NK-92 treated with Interleukin-12 subunit alpha and Interleukin-12 subunit beta, amount 100 ng/mL, for 24 hours (cell line): ENCODE measurements around the gene JRKL.

Experiments used
- DNase-seq: peaks from one replicate; lab custom pipeline; 2025; lab: John Stamatoyannopoulos, UW

Gene JRKL

DNA sequence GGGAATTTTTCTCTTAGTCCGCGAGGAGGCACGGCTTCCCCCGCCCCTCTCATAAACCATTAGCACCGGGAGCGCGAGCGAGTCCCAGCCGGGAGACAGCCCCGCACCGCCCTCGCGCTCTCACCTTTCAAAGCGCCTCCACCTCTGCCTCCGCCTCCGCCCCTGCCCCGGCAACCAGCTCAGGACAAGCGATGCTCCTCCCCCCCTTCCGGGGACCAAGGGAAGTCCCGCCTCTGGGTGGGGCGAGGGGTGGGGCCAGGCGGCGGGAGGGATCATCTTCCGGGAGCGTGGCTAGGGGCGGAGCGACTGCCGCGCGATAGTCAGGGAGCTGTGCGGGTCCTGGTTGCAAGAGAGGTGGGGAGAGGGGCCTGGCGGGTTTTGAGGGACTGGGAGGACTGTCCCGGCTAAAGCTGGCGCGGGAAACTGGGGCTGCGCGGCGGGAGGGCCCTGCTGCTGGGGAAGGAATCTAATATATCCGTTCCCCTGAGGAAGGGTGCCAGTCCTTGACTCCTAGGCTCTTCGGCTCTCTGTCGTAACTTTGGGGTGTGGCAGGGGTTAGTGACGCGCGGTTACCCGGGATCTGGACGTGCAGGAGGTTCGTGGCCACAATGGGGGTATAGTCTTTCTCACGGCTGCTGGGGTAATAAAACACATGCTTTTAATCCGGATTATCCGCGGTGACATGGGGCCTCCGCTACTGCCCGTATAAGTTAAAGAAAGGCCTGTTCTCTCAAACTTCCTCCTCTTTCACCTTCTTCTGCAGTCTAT is at the start of gene JRKL, which contains the start of gene CCDC82:
Gene JRKL, plus strand, starts transcription at position 294 of the 768 bp plus-strand sequence. CDS start 637 bp downstream, outside the sequence.
Gene CCDC82, minus strand, starts transcription at position 193 of the 768 bp plus-strand sequence. CDS start 5,165 bp downstream, outside the sequence.
- DNase-seq = peak; percentile 94

DNA sequence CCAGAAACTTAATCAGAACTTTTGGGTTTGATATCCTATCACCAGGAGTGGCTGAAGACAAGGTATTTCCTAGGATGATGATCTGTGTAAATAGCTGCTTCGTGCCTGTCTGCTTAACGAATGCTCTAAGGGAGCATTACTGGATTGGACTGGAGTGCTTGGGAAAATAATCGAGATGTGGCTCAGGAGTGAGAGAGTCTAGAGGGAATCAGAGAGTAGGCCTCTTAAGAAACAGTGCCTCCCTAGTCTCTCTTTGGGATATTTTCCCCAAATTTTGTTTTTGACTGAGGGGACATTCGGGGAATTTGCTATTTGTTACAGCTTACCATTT is 49.3 kb upstream of the JRKL start:
- DNase-seq = no peak

DNA sequence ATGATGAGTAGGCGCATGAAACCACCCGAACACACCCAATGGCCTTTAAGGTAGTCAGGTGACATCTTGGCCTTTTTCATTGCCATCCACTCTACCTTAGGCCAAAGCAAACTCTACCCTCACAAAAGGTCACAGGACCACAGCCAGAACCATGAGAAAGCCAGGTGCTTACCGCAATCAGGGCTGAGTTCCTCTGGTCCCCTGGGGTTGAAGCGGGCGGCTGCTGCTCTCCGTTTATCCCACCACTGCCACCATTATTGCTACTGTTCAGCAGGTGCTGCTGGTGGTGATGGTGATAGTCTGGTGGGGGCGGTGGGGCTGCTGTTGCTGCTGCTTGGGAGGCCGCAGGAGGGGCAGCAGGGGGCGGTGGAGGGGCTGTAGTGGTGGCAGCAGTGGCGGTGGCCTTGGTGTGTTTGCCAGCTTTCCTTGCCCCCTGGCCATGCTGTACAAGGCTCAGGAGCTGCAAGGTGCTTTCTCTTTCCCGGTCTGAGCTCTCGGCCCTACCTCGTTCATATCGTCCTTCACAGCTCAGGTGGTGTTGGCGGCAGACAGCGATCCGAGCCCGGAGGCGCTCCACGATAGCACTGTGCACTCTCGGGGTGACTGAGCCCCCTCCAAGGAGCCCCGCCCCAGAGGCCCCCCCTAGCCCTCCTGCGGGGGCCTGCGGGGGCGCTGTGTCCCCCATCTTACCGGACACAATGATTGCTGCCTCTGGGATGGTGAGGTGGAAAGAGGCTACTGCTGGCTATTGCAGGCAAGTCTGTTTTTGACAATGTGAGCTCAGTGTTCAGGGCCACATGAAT is 48.4 kb upstream of the JRKL start:
- peak; percentile 69 for DNase-seq

DNA sequence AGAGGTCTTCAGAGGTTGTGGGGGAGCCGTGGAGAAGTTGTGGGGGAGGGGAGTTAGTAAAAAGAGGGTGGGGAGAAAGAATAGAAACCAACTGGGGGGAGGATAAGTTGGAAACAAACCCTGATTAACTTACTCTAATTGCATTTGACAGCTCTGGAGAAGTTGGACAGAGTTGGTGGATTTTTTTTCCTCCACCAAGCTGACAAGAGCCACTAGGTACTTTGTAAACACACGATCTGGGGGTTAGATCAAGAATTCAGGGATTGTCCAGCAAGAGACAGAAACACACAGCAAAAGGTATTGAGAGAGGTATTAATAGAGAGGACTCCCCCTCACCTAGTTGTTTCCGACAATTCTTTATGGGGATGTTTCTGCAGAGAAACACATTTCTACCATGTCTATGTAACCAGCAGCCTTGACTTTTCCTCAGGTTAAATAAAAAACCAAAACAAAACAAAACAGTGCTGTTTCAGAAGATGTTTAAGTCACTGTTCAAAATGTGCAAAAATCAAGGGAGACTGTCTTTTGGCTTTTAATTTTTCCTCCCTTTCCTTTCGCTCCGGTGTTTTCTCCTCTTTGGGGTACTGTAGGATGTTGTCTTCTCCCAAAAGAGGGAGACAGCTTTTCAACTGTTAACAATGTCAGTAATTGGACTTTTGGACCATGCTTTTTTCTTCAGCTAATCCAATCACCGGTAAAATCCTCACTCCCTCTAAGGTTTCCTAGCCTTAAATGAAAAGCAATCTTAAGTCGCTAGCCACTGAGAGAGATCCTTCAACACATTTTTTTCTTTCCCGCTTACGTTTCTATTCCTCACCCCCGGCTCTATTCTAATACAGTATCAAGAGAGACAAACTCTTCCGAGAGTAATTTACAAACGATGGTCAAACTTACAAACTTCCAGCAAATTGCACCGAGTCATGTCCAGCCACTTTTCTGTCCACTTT is 47.5 kb upstream of the JRKL start:
- DNase-seq = no peak

DNA sequence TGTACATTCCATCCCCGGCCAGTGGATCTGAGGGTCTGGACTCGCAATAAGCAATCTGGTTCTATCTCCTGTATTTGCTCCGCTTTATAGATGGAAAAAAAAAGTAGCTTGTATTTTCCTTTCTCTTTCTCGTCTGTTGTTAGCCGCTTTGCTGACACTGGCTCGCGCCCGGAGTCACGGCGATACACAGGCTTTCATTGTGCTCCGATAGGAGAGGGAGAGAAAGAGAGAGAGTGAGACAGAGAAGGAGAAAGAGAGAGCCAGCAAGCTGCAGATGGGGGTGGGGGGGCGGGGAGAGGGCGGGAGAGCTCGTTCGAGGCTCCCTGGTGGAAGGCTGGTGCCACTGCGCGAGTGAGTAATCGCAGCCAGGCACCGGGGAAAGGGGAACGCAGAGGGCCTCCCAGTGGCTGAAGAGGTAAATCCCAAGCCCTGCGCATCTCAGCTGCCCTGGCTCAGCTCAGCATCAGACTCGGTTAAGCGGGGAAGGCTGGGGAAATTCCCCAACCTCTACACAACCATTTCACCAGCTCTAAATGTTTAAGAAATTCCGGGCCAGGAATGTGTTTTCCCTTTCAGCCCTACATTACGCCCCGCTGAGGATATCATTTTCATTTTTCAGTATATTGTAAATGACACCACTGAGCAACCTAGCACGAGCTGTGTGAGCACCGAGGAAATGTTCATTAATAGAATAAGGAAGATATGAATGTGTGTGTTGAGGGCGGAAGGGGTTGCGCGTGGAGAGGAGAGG is 46.7 kb upstream of the JRKL start, which contains the start of gene MAML2:
Gene MAML2, minus strand, starts transcription at position 235 of the 751 bp plus-strand sequence. CDS start 1,300 bp downstream, outside the sequence.
- DNase-seq = peak; percentile 86

DNA sequence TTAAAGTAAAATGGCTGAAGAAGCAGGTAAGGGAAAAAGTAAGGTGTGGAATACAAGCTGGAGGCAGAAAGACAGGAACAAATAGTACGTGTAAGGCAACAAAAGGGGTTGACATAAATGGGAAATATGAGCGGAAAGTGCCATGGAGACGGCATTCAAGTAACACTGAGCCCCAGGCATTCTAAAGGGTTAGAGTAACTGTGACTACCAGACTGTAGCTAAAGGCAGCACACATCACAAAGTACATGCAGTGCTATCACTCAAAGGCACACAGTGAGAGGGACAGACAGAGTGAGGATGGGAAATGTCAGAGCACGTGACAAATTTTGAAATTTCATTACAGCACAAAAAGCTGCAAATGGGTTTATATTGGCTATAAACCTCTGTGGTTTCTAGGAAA is 33.0 kb upstream of the JRKL start:
- no peak for DNase-seq

DNA sequence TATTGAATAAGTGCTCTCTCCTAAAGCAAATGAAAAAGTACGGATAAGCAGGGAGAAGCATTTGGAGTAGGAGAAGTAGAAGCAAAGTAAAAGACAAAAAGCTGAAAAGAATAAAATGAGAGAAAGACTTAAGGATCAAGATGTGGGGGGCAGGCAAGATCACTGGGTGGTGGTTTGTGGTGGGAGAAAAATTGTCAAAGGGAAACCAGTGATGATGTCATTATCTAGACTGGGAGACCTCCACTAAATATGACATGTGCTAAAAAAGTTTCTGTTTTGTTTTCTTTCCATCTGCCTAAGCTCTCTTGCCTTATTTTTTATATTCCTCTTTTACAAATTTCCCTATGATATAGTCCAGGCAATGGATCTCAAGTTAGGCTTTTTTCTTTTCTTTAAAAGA is 32.0 kb upstream of the JRKL start:
- DNase-seq = no peak

DNA sequence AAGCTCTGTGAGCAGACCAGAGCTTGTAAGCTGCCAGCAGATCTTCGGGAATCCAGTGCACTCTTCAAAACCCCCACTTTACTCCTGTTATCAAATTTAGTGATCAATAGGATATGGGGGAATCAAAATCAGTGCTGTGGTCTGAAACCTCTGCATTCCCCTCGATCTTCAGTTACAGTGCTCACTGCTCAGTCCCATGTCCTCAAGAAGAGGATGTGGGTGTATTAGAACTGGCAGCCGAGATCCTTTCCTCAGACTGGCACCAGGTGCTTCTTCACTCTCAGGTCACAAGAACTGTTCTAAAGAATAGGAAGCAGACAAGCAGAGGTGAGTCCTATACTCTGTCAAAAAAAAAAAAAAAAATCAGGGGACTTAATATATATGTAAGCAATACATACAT is 31.5 kb upstream of the JRKL start:
- DNase-seq = no peak

DNA sequence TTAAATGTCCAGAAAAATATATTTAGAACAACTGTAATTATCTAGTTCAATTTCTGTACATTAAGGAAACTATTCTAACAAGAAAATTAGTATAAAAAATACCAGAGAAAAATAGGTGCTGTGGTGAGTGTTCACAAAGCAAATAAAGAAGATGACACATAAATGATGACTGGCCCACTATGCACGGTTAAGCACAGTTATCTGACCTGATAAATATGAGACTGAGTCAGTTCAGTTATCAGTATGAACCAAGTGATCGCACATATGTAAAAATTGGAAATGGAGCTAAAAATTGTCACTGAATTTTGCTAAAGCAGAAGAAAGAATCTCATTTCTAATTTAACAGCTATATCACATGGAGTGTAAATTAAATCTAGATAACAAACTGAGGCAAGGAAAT is 28.0 kb upstream of the JRKL start:
- no peak for DNase-seq

DNA sequence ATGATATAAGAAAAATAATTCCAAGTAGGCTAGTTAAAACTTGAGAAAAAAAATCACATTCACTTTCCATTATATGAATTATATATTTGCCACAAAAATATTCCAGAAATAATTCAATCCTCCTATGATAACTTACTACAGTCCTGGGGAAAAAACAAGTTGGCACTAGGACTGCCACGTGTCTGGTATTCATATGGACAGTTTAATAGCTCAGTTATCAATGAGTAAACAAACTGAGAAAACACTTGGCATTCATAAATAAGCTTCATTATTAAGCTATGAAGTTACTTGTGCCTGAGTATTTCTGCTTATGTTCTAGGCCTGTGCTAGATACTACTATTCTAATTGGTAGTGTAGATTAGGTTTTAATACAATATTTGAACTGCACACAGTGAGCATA is 24.3 kb upstream of the JRKL start:
- no peak for DNase-seq

DNA sequence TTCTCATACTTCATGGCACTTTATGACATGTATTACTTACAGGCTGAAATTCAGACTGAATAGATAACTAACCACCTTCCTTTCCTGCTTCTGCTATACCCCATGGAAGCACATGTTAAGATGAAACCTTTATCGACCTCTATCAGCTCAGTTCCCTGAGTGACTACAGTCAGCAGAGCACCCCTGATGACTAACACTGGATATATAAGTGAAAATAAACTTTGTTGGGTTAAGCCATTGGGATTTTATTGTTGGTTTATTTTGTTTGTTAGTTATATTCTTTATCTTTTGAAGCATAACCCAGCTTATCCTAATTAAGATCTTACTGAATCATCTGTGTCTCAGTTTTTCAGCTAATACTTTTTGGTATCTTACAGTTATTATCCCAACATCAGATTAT is 23.8 kb upstream of the JRKL start:
- DNase-seq = no peak

DNA sequence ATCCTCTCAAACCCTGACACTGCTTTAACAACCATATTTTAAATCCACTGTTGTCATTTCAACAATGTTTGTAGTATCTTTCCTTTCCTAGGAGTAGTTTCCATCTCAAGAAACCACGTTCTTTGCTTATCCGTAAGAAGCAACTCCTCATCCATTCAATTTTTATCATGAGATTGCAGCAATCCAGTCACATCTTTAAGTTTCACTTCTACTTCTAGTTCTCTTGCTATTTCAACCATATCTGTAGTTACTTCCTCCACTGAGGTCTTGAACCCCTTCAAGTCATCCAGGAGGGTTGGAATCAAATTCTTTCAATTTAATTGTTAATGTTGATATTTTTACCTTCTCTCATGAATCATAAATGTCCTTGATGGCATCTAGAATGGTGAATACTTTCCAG is 22.5 kb upstream of the JRKL start:
- no peak for DNase-seq

DNA sequence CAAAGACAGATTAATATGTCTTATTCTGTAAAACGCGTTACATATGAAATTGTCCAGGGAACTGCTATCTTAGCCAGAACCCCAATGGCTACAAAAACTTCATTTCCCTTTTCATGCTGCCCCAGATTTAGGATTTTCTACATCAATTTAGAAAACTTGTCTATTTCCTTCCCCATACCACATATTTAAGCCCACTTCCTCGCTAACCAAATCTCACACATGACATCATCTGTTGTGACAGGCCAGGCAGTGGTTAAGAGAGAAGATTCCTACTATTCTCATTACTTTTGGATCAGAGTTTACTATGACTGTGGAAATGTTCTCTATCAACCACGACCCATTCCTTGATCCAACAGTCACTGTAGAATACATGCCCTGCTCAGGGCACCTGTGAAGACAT is 16.0 kb upstream of the JRKL start:
- no peak for DNase-seq

DNA sequence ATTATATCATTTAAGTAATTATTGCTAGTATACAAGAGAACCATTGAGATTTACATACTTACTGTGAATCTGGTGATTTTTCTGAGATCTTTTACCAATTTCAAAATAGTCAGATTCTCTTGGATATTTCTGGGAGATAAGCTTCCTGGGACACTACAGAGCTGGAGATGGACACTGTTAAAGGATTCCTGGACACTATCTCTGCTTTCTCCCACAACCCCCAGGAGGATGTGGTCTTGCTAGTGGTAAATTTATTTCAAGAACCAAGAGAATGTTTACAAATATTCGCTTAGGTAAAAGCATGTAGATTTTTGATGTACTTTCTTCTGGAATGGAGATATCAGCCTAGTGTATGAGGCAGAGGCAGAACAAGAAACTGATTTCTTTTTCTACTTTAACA is 13.0 kb upstream of the JRKL start:
- DNase-seq = no peak

DNA sequence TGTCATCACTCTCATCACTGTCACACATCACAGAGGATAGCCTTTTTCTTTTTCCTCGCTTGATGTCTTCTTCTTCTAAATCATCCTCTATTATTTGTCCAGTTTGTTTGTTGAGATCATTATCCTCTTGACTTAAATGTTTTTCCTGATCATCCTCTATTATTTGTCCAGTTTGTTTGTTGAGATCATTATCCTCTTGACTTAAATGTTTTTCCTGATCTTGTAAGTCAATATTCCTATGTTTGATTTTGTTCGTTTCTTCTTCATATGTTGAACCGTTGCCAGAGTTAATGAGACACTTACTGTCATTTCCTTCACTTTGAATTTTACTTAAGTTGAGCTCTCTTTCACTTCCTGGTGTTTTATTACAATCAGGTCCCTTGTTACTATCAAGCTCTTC is 5.7 kb upstream of the JRKL start:
- no peak for DNase-seq

DNA sequence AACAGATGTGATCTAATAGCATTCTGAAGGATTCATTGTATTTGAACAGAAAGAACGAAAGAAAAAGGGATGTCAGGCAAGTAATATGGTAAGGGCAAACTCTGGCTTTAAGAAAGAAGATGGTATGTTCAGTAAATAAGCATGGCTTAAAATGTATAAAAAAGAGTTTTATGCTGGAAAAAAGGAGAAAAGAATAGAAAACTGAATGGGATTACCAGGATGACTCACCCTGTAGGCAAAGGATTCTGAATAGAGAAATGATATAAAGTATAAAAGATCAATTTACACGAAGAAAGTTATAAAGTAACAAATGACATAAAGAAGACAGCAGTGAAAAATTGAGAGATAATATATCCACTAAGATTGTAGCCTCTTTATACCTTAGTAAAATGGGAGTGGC is 4.6 kb upstream of the JRKL start:
- DNase-seq = no peak

DNA sequence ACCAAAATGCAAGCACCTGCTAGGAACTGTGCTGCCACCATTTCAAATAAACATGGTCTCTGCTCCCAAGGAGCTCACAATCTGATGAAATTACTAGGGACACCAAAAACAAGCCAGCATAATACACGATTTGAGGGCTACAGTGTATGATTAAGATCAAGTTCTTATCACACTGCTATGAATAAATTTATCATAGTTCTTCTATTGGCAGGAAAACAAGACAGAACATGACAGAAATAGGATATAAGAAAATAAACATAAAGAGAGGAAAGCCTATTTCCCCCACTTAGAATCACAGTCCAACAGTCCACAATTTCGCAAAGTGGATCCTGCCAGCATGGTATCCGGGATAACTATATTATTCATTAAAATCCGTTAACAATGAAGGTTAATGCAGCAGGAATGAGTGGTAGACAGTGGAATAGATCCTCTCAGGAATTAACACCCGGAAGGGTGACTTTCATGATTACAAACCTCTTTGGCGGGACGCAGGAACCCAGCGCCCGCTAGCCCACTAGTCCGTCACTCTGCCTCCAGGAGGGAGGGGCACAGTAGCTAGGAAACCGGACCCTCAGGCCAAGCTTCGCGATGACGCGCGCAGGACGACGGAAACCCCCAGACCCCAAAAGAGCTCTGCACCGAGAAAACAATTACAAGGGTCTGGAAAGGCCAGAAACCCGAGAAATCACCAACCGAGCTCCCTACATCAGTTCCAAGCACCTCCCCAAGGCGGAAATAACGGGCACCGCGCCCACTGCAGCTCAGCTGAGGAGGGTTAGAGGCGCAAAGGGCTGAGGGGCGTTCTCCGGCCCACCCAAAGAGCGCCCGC is 708 bp upstream of the JRKL start:
- DNase-seq = no peak

DNA sequence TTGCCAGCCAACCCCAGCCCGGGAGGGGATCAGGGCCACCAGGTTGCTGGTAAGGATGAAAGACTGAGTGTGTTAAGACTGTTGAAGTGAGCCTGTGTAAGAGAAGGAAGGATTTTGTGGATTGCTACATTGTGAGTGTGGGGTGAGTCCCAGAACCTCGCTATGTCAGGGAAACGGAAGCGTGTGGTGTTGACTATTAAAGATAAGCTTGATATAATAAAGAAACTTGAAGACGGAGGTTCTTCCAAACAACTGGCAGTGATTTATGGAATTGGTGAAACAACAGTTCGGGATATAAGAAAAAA is 627 bp downstream of the JRKL start:
- no peak for DNase-seq

DNA sequence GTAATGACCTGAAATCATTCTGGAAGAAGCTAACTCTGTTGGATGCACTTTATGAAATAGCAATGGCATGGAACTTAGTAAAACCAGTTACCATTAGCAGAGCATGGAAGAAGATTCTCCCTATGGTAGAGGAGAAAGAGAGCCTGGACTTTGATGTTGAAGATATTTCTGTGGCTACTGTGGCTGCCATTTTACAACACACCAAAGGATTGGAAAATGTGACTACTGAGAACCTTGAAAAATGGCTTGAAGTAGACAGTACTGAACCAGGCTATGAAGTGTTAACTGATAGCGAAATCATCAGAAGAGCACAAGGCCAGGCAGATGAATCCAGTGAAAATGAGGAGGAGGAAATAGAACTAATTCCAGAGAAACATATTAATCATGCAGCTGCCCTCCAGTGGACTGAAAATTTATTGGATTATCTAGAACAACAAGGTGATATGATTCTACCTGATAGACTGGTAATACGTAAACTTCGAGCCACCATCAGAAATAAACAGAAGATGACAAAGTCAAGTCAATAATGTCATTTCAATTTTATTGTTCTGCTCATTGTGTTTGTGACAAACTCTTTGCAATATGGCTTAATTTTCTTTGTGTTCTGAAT is 2.0 kb downstream of the JRKL start:
- DNase-seq = no peak

DNA sequence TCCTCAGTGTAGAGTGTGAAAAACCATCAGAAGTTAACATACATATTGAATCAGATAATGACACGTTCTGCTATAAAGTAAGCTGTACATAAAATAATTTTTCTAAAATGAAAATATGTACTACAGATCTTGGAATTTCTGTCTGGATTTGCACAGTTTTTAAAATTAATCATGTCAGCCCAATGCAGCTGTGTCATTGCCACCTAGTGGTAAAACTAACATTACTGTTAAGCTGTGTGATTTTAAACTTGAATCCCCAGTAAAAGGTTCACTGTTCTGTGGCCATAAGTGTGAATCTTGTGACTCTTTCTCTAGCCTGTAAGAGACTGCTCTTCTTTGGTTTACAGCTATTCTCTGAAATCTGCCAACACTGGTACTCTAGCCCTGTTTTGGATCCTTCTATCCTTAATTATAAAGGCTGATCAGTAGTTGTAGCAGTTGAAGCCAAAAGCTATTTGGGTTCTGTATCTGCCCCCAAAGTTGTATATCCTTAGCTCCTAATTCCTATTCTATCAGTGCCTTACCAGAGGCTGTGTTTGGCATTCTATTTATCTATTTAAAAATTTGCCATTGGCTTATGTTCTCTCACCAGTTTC is 4.0 kb downstream of the JRKL start:
- no peak for DNase-seq
